WERI-Rb-1 (cell line): Measurements from ENCODE around the gene ADAMTSL2.

ENCODE experiments used
- DNase-seq: peaks from one replicate; pipeline ENCODE4 v3.0.0-alpha.2; 2020
- H3K27ac ChIP-seq: fragments of 250-450 bp; sonication (Bioruptor Pico); 2 replicates; pipeline ENCODE4 v1.5.1; 2020; ENCODE audit warnings: mild to moderate bottlenecking, moderate library complexity
- H3K27me3 ChIP-seq: fragments of 250-450 bp; sonication (Bioruptor Pico); 2 replicates; pipeline ENCODE4 v1.5.1; 2021; ENCODE audit warnings: mild to moderate bottlenecking, low read depth, moderate library complexity; ENCODE audit not compliant: insufficient read depth, severe bottlenecking
- H3K36me3 ChIP-seq: fragments of 250-450 bp; sonication (Bioruptor Pico); 2 replicates; pipeline ENCODE4 v1.5.1; 2020; ENCODE audit warnings: mild to moderate bottlenecking, moderate library complexity
- H3K4me3 ChIP-seq: 2 replicates; pipeline ENCODE4 v1.5.1; 2011; ENCODE audit warnings: low read depth, mild to moderate bottlenecking, control low read depth, low read length
- H3K9me3 ChIP-seq: fragments of 250-450 bp; sonication (Bioruptor Pico); 2 replicates; pipeline ENCODE4 v1.5.1; 2021; ENCODE audit warnings: mild to moderate bottlenecking, moderate library complexity; ENCODE audit not compliant: severe bottlenecking
- CTCF ChIP-seq: IDR thresholded peaks from 2 replicates; pipeline ENCODE4 v1.5.1; 2011; ENCODE audit warnings: low read depth, mild to moderate bottlenecking, control low read depth, inconsistent platforms, low read length

The ADAMTSL2 gene

GRCh38 chr9:133493845-133494540 is 40.5 kb upstream of the ADAMTSL2 start:
- Histone ChIP-seq H3K27me3 (no peaks in the 10 kb centered on the region), H3K36me3 (no peaks in the 10 kb centered on the region), H3K27ac (no peak overlapping the region), H3K9me3 (no peaks in the 10 kb centered on the region), H3K4me3 (no peak overlapping the region)
- TF ChIP-seq CTCF = no peak
- DNase-seq = no peak

- Histone ChIP-seq H3K27me3 (no peaks in the 10 kb centered on the region), H3K9me3 (no peaks in the 10 kb centered on the region), H3K36me3 (no peaks in the 10 kb centered on the region), H3K27ac (no peak overlapping the region), H3K4me3 (no peak overlapping the region)
- TF ChIP-seq CTCF = no peak
- DNase-seq = no peak
These were observed 39.7 kb upstream of the ADAMTSL2 start for GRCh38 chr9:133494636-133495326.

- Histone ChIP-seq H3K9me3 (no peaks in the 10 kb centered on the region), H3K27me3 (no peaks in the 10 kb centered on the region), H3K36me3 (no peaks in the 10 kb centered on the region), H3K27ac (no peak overlapping the region), H3K4me3 (no peak overlapping the region)
- TF ChIP-seq CTCF = no peak
- DNase-seq = no peak
These were observed 38.9 kb upstream of the ADAMTSL2 start for GRCh38 chr9:133495327-133496293.

GRCh38 chr9:133496861-133497842 is 37.4 kb upstream of the ADAMTSL2 start:
- no peaks in the 10 kb centered on the region for H3K9me3 ChIP-seq
- no peaks in the 10 kb centered on the region for H3K27me3 ChIP-seq
- DNase-seq = no peak
- no peak overlapping the region for H3K27ac ChIP-seq
- H3K4me3 ChIP-seq = no peak overlapping the region
- no peak for TF ChIP-seq CTCF
- H3K36me3 ChIP-seq = no peaks in the 10 kb centered on the region
